MM.1S (cell line): ENCODE measurements around the gene NUMA1.
A peak's percentile ranks its signal among the peaks of the same experiment; 100 is the strongest.

Experiments used
- DNase-seq: peaks from one replicate; pipeline ENCODE4 v3.0.0-alpha.2; 2015
- H2AFZ ChIP-seq: fragments of 300-600 bp; sonication (generic); 2 replicates; pipeline ENCODE4 v1.6.0; 2016; ENCODE audit warnings: antibody characterized with exemption, low read length
- H3F3A ChIP-seq: fragments of 300-600 bp; sonication (generic); 2 replicates; pipeline ENCODE4 v1.6.1; 2016; ENCODE audit warnings: mild to moderate bottlenecking, antibody characterized with exemption, low read length, moderate library complexity, mixed read lengths; ENCODE audit not compliant: insufficient read depth
- H3K27ac ChIP-seq: fragments of 300-600 bp; sonication (generic); 2 replicates; pipeline ENCODE4 v1.5.1; 2016; ENCODE audit warnings: mild to moderate bottlenecking, low read length
- H3K27me3 ChIP-seq: fragments of 300-600 bp; sonication (generic); replicated peaks from 2 replicates; pipeline ENCODE4 v1.6.0; 2016; ENCODE audit warnings: low read length; ENCODE audit not compliant: insufficient read depth
- H3K36me3 ChIP-seq: fragments of 300-600 bp; sonication (generic); replicated peaks from 2 replicates; pipeline ENCODE4 v1.6.1; 2016; ENCODE audit warnings: mild to moderate bottlenecking, low read length, mixed read lengths; ENCODE audit not compliant: insufficient read depth
- H3K4me1 ChIP-seq: fragments of 300-600 bp; sonication (generic); 2 replicates; pipeline ENCODE4 v1.6.1; 2016; ENCODE audit warnings: low read length, mixed read lengths
- H3K4me2 ChIP-seq: fragments of 300-600 bp; sonication (generic); 2 replicates; pipeline ENCODE4 v1.6.0; 2016; ENCODE audit warnings: low read depth, low read length
- H3K4me3 ChIP-seq: fragments of 300-600 bp; sonication (generic); 2 replicates; pipeline ENCODE4 v1.5.1; 2016; ENCODE audit warnings: low read length, mixed read lengths
- H3K79me2 ChIP-seq: fragments of 300-600 bp; sonication (generic); 2 replicates; pipeline ENCODE4 v1.6.1; 2016; ENCODE audit warnings: mixed run types, low read length, mixed read lengths
- H3K9ac ChIP-seq: fragments of 300-600 bp; sonication (generic); 2 replicates; pipeline ENCODE4 v1.6.1; 2016; ENCODE audit warnings: low read length, mixed read lengths
- H3K9me2 ChIP-seq: fragments of 300-600 bp; sonication (generic); replicated peaks from 2 replicates; pipeline ENCODE4 v1.6.1; 2016; ENCODE audit warnings: mild to moderate bottlenecking, low read length, mixed read lengths; ENCODE audit not compliant: insufficient read depth
- H3K9me3 ChIP-seq: fragments of 300-600 bp; sonication (generic); replicated peaks from 2 replicates; pipeline ENCODE4 v1.6.1; 2016; ENCODE audit warnings: mild to moderate bottlenecking, low read length, mixed read lengths; ENCODE audit not compliant: insufficient read depth
- H4K20me1 ChIP-seq: fragments of 300-600 bp; sonication (generic); 2 replicates; pipeline ENCODE4 v1.6.1; 2016; ENCODE audit warnings: mild to moderate bottlenecking, low read length, moderate library complexity, mixed read lengths; ENCODE audit not compliant: insufficient read depth
- CTCF ChIP-seq: fragments of 300-600 bp; sonication (generic); IDR thresholded peaks from 2 replicates; pipeline ENCODE4 v1.5.1; 2016; ENCODE audit warnings: antibody characterized with exemption, low read length, mixed read lengths
- EZH2 ChIP-seq: fragments of 300-600 bp; sonication (generic); optimal IDR thresholded peaks from 2 replicates; pipeline ENCODE3; 2017; ENCODE audit warnings: low read depth, mild to moderate bottlenecking, antibody characterized with exemption, low read length, mixed read lengths
- EZH2phosphoT487 ChIP-seq: fragments of 300-600 bp; sonication (generic); IDR thresholded peaks from 2 replicates; pipeline ENCODE4 v1.6.1; 2018; ENCODE audit warnings: antibody characterized with exemption, low read length

The NUMA1 gene

DNA sequence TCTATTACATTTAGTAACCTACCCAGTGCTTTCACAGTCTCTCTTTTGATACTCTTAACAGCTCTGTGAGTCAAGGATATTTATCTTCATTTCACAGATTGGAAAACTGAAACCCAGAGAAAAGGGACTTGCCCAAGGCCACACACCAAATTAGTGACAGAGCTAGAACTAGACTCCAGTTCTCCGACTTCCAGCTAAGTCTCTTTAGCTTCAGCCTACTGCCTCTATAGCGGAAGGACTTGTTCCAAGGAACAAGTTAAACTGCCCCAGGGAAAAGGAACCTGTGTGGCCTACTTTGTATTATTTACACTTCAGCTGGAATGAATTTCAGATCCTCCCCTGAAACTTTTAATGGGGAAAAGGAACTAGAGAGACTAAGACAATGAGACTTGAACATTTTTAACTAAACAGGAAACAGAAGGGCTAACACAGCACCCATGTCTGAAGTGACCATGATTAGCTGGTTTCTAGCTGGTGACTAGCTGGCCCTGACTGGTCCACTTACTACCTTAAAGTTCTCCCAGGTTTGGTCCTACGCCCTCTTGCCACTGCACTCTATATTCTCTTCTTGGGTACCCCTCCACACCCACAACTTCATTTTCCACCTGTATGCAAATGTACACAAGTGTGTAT is 1.6 kb upstream of the NUMA1 start:
- H3K4me2 ChIP-seq, result peak overlapping the region; percentile 80; the same call in 1 of the 2 replicates
- TF ChIP-seq EZH2phosphoT487 (no peak), CTCF (no peak), EZH2 (no peak)
- no peaks in the 10 kb centered on the region for H3K36me3 ChIP-seq
- H3K9me3 ChIP-seq, result no peaks in the 10 kb centered on the region
- peaks cover 31% of the 10 kb centered on the region for H3K79me2 ChIP-seq
- DNase-seq, result no peak
- H3K27me3 ChIP-seq, result no peaks in the 10 kb centered on the region
- no peaks in the 10 kb centered on the region for H3K9me2 ChIP-seq
- no peaks in the 10 kb centered on the region for H4K20me1 ChIP-seq
- no peak overlapping the region for H3K9ac ChIP-seq
- H3F3A ChIP-seq, result peaks cover 16% of the 10 kb centered on the region
- H3K4me1 ChIP-seq, result peaks cover 31% of the 10 kb centered on the region
- no peak overlapping the region for H3K4me3 ChIP-seq
- peak overlapping the region; percentile 49; the same call in 1 of the 2 replicates for H3K27ac ChIP-seq
- H2AFZ ChIP-seq, result no peak overlapping the region

DNA sequence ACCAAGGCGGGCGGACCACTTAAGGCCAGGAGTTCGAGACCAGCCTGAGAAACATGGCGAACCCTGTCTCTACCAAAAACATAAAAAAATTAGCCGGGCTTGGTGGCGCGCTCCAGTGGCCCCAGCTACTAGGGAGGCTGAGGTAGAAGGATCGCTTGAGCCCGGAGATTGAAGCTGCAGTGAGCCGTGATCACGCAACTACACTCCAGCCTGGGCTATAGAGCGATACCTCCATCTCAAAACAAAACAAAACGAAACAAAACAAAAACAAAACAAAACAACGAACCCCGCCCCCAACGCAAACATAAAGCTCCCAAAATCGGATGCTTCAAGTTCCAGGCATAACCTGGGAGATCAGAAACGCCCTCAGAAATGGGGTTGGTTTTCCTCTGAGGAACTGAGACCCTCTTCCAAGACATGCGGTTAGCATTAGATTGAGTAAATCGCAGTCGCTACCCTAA is 872 bp upstream of the NUMA1 start:
- H3K9me3 ChIP-seq, result no peaks in the 10 kb centered on the region
- H3K9ac ChIP-seq, result peak overlapping the region; percentile 69
- no peaks in the 10 kb centered on the region for H3K27me3 ChIP-seq
- peaks cover 38% of the 10 kb centered on the region for H3K79me2 ChIP-seq
- peak overlapping the region; percentile 80 for H3K4me2 ChIP-seq
- H3F3A ChIP-seq, result peaks cover 16% of the 10 kb centered on the region
- H3K9me2 ChIP-seq, result no peaks in the 10 kb centered on the region
- no peaks in the 10 kb centered on the region for H4K20me1 ChIP-seq
- peaks cover 31% of the 10 kb centered on the region for H3K4me1 ChIP-seq
- H3K27ac ChIP-seq, result peak overlapping the region; percentile 60; the same call in 1 of the 2 replicates
- H2AFZ ChIP-seq, result peak overlapping the region; percentile 44
- H3K36me3 ChIP-seq, result no peaks in the 10 kb centered on the region
- DNase-seq, result no peak
- H3K4me3 ChIP-seq, result peak overlapping the region; percentile 91
- TF ChIP-seq CTCF (no peak), EZH2 (no peak), EZH2phosphoT487 (no peak)

GRCh38 chr11:72079819-72080325 is 470 bp downstream of the NUMA1 start:
- TF ChIP-seq EZH2 (no peak), EZH2phosphoT487 (no peak), CTCF (no peak)
- H3K9me3 ChIP-seq, result no peaks in the 10 kb centered on the region
- no peaks in the 10 kb centered on the region for H3K27me3 ChIP-seq
- H3K79me2 ChIP-seq, result peaks cover 52% of the 10 kb centered on the region
- no peaks in the 10 kb centered on the region for H3K36me3 ChIP-seq
- peak overlapping the region; percentile 75 for H3K4me2 ChIP-seq
- peaks cover 31% of the 10 kb centered on the region for H3K4me1 ChIP-seq
- H3F3A ChIP-seq, result peaks cover 16% of the 10 kb centered on the region
- peak overlapping the region; percentile 60; the same call in 1 of the 2 replicates for H3K27ac ChIP-seq
- peak overlapping the region; percentile 79 for H3K9ac ChIP-seq
- H3K9me2 ChIP-seq, result no peaks in the 10 kb centered on the region
- no peaks in the 10 kb centered on the region for H4K20me1 ChIP-seq
- no peak for DNase-seq
- H3K4me3 ChIP-seq, result peak overlapping the region; percentile 91
- peak overlapping the region; percentile 39; the same call in 1 of the 2 replicates for H2AFZ ChIP-seq
